HG03039 (cell line): Measurements from ENCODE around the gene AP2B1.
"Not testable (repeated sequence)": the region's sequence is repeated elsewhere in the genome, so short reads cannot be mapped to it uniquely, and the experiment has no call there.

Experiments
- ATAC-seq: cut with Tn5 transposase; IDR thresholded peaks from one replicate; pipeline ENCODE4 v1.9.1; 2021; ENCODE audit warnings: mild to moderate bottlenecking, moderate library complexity; ENCODE audit not compliant: unreplicated experiment

AP2B1 gene

DNA sequence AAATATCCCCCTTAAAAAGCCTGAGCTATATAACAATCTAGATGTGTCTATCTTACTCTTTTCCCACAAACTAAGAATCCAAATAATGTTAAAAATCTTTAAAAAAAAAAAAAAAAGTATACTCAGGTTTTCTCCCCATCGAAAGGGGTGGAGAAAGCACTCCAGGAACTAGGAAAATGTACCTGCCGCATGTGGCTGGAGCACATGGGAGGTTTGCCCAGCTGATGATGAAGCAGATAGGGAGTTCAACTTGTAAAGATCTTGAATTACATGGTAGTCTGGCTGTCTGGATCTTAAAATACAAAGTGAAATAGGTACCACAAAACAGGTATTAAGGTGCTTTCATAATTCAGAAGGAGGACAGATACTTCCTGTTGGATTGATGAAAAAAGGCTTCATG is 17.7 kb upstream of the AP2B1 start:
- ATAC-seq = no peak

DNA sequence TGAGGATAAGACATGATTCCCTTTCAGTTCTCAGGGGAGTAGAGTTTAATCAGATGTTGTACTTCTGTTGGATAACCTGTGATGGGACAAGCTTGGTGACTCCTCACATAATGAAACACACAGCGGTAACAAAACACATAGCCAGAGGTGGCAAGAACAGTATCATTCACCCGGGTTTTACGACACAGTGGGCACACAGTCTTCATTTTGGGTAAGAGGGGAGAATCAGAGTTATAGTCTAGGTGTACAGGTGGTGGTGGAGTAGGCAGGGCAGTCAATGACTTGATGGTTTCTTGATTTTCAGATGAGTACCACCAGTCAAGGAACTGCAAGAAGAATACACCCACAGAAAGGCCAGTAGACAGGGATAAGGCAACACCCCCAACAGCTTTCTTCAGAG is 11.4 kb upstream of the AP2B1 start:
- no peak for ATAC-seq

DNA sequence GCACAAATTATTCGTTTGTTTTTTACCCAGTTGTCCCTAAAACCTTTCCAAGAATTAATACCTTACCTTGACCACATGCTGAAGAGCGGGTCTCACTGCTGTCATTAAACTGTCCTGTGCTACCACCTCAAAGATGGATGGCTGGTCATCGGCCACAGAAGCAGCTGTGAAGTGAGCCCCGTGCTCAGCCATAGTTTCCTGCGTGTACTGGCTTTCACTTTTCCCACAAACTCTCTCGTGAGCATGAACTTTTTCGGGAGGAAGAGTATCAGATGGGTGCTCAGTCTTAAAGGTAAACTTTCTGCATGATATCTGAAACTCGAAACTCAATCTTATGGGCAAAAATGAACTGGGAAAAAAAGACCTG is 9.3 kb upstream of the AP2B1 start:
- no peak for ATAC-seq

DNA sequence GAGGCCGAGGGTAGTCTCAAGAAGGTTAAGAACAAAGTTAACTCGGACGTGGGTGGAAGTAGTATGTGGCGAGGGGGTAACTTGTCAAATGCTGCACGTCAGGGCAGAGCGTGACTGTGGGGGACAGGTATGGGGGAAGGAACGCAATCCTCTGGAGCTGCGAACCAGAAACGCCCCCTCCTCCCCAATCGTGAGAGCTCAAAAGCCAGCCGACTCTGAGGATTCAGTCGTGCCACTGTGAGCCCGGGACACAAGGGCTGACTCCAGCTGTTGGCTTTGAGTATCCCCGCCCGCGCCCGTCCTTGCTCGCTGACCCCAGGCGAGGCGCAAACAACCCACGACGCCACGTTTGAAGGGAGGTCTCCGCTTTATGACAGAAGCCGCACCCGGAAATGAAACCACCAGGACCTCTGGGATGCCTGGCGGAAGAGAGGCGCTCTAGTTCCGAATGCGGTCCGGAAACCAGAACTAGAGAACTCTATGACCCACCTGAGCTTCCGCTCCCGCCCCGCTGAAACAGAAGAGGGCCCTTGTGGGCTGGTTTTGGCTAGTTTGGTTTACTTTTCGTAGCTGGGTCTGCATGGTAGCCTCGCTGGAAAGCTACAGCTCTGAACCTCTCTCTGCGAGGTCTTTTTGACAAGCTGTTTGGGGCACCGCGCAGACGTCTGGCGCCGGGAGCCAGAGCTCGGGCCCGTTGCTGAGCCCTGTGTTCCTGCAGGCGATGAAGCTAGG is 8.8 kb upstream of the AP2B1 start, which contains the start of gene PEX12:
PEX12 (minus strand) TSS at position 375 of the 732 bp plus-strand sequence. CDS start 550 bp downstream, outside the sequence.
- ATAC-seq = peak; percentile 76

DNA sequence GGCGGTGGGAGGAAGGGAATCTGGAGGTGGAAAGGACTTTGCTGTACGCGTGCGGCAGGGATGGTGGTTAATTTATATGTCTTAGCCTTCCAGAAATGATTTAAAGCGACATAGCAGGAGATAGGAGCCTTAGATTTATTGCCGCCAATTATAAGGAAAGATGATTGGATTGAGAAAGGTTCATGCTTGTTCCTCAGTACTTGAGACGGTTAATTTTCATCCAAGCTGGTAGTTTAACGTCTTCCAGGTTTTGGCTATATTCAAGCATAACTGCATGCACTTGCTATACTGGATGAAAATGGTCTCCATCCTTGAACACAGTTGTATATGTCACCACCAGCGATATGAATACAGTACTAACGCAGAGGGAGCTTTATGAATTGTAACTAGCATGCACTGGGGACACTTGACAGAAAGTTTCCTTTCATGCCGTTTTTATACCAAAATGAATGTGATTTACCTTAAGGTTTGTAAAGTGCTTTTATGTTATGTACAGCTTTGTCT is 8.1 kb upstream of the AP2B1 start:
- ATAC-seq = no peak

DNA sequence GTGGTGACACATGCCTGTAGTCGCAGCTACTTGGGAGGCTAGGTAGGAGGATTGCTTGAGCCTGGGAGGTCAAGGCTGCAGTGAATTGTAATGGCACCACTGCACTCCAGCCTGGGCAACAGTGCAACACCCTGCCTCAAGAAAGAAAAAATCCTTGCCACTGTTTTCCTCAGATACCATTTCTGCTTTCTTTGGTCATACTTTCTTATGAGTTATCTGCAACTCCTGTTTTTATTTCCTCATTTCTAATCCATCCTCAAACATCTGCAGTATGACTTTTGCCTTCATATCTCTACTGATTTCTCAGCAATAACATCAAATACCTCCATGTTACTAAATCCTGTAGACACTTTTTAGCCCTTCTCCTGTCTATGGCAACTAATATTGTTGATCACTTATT is 3.1 kb upstream of the AP2B1 start:
- no peak for ATAC-seq

DNA sequence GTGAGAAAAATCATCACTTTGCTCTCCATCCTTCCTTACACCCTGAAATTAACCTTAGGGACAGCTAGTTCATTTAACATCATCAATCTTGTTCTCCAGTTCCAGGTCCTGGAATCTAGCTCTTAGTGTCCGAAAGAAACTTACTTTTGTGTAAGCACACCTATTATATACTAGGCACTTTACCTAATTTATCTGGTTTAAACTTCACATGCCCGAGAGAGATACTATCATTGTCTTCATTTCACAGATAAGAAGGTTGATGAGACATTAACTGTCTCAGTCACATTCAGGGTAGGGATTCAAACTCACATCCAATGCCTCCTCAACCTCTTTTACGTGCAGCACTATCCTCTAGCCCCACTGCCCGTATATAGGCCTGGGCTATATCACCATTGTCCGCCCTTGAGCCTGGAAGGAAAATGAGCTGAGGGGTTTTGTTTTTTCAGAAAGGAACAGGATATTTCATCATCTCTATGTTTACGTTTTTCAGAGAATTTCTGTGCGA is 501 bp upstream of the AP2B1 start:
- ATAC-seq = peak; percentile 14

DNA sequence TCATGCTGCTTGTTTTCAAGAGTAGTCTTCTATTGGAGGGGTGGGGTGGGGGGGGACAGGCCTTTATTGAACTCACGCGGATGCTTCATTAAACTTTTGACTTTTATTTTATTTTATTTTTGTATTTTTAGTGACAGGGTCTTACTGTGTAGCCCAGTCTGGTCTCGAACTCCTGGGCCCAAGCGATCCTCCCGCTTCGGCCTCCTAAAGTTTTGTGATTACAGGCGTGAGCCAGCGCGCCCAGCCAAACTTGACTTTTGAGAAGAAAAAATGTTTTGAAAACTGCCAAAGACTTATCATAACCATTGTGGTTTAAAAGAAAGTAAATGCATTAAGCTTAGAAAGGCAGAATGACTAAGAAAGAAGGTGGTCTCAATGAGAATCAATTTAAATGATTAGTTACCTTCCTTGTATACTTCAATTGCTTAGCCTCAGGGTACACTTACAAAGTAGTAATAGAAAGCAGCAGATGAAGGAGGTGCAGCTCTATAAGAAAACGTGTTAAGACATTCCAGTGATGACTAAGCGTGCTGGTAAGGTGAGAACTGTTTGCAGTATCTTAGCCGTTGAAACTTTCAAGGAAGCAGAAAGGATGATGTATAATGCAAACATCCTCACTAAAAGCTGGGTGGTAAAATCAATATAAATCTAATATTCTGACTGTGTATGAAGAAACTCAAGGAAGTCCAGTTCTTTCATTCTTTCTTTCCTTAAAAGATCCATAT is 1.2 kb downstream of the AP2B1 start:
- ATAC-seq = no peak

DNA sequence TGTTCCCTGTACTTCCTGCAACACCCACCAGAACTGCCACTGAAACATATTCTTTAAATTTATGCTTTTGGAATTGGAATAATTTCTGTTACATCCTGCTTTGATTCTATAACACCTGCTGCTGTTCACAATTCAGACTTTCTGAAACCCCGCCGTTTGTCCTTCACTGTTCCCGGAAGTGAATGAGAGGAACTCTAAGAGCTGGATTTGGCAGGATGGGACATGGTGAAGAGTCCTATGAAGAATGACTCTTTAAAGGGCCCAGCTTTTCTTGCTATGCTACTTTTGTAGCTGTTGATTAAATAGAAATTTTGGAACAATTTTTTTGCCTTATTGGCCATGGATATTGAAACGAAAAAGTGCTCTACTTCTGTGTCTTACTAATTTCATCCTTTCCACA is 8.9 kb downstream of the AP2B1 start:
- ATAC-seq = no peak

DNA sequence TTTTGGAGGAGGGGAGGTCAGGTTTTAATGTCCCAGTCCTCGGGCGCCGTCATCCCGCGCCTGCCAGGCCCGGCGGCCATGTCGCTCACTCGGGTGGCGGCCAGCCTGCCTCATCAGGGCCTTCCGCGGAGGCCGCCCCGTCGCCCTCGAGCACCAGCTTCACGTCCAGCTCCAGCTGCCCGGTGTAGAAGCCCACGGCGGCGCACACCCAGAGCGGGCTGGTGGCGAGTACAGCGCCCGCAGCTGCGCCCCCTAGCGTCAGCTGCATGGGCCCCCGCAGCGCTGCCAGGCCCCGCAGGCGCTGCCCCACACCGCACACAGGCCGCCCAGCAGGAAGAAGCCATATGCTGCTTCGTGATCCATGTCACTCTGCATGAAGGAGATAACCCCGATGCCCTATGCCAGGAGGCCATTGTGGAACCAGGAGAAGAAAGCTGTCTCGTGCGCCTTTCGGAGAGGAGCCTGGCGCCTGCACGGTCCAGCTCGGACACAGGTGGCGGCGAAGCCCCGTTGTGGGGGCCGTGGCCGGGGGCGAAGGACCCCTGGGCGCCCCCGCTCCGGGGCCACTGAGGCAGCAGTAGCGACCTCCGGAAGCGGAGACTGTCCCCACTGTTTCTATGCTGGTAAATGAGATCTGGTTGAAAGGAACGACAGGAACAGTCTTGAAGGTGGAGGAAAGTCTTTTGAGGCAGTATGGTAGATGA is 9.6 kb downstream of the AP2B1 start:
- no peak for ATAC-seq

DNA sequence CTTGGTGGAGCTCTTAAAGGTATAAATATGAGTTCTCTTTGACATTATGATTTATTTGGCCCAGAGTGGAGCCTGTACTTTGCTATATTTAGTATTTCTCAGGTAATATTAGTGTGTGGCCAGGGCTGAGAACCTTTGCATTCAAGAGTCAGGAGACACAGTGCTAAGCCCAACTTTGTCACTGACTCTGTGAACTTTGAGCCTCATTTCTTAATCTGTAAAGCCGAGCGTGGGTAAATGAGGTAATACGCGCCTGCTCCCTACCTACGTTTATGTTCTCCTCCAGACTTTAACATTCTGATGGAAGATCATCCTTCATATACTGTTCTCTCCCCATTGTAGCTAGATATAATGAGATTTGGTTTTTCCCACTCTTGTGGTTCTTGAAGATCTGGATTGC is 10.5 kb downstream of the AP2B1 start:
- ATAC-seq = no peak

DNA sequence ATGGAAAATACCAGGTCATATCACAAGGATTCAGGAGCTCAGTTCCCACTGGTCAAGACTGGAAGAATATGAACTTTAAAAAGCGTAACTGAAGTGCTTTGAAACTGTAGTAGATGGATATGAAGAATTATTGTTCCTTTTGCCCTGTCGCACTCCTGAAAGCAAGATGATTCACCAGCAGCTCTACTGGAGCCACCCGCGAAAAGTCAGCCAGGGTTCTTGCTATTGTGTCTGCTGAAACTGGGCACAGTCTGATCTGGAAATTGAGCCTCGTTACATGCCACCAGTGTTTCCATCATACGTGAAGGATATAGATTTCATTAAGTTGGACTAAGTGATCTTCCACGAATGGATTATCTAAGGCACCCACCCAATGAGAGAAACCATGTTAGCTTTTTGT is 16.6 kb downstream of the AP2B1 start:
- ATAC-seq = no peak

DNA sequence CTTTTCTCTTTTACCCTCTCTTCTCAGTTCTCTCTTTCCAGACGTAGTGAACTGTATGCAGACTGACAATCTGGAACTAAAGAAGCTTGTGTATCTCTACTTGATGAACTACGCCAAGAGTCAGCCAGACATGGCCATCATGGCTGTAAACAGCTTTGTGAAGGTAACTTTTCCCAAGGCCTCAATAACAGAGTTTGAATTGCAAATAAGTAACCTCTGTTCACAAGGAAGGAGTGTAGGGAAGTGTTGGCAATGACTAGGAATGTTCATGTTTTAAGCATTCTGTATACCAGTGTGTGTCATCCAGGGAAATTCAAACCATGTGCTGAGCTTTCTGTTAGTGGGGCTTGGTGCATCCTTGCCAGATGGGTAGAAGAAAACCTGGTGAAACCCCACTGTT is 18.6 kb downstream of the AP2B1 start:
- no peak for ATAC-seq

DNA sequence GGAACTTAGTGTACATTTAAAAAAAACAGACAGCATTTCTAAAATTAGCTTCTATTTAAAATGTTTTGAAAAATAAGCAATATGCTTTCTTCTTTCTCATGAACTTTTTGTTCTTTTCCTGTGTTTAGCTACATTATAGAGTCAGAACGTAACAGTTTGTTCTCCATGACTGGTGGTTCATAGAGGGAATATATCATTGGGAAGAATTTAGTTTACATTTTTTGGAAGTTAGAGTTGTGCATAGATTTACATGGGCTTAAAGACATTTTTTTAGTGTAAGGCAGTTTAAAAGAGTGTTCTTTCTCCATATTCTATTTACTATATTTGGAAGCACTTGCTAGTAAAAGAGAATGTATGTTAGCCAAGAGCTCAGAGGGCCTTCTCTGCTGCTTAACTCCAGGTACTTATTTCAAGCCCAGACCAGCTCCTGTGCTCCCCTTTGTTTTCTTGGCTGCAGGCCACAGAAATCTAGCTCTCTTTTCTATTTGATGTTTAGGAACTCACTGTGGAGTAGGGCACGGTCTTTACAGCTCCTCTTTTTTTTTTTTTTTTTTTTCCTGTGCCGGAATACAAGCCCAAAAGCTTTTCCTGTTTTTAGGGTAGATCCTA is 20.2 kb downstream of the AP2B1 start:
- ATAC-seq = no peak

DNA sequence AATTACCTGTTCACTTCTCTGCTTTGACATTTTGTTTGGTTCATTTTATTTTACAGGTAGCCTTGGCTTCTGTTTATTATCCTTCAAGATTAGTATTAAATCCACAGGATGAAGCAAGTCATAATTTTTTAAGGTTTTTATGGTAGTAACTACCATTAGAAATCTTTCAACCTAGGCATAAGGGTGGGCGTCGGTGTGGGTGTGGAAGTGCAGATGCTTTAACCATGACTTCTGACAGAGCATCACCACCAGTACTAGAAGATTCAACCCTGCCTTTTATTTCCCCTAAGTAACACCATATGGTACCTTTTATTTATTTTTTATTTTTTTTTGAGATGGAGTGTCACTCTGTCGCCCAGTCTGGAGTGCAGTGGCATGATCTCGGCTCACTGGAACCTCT is 22.7 kb downstream of the AP2B1 start:
- ATAC-seq = no peak

DNA sequence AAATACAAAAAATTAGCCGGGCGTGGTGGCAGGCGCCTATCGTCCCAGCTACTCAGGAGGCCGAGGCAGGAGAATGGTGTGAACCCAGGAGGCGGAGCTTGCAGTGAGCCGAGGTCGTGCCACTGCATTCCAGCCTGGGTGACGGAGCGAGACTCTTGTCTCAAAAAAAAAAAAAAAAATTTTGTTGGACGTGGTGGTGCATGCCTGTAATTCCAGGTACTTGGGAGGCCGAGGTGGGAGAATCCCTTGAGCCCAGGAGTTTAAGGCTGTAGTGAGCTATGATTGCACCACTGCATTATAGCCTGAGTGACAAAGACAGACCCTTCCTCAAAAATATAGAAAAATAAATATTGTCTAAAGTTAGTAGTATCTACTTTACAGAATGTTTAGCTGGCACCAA is 23.6 kb downstream of the AP2B1 start:
- not testable (repeated sequence) for ATAC-seq

DNA sequence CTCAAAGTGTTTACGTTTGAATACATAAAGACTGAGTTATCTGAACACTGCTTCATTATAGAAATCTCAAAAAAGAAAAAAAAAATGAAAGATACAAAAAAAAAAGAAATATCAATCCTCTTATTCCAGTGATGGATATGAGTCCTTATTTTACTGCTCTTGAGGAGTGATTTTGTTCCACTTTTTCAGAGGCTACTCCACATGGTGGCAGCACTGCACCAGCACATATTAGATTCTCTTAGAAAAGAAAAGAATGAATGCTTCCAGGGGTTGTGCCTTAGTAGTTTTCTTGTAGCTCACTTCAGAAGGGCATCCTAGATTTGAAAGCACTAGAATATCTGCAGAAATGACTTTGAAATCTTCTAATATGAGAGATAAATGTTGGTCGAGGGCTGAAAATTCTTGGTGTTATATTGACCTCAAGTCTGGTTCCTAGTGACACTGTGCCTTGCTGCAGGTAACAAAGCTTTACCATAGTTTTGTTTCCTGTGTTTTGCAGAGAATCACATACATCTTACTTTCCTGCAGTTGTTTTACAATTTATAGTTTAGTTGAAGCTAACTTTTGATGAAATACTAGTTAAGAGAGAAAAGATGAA is 25.9 kb downstream of the AP2B1 start:
- ATAC-seq = no peak

DNA sequence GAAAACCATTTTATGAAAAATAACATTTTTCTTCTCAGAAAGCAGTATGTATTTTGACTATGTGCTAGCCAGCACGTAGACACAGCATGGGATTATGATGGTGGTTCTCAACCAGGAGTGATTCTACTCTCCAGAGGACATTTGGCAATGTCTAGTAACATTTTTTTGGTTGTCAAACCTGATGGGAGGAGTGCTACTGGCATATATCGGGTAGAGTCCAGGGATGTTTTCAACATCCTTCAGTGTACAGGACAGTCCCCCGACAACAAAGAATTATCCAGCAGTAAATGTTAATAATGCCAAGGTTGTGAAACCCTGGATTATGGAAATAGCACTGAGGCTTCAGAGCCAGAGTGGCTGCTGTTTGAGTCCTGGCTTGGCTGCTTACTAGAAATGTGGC is 27.7 kb downstream of the AP2B1 start:
- ATAC-seq = no peak

DNA sequence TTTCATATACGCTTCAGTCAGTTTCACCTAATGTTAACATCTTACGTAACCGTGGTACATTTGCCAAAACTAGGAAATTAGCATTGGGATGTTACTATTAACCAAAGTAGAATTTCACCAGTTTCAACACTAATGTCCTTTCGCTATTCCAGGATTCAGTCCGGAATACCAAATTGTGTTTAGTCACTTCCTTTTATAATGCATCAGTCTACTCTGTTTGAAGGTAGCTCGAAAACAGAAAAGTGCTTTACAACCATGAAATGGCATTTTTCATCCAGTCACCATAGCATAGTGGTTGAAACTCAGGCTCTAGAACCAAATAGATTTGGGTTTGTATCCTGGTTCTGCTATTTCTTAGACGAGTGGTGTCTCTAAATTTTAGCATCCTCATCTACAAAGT is 29.4 kb downstream of the AP2B1 start:
- ATAC-seq = no peak

DNA sequence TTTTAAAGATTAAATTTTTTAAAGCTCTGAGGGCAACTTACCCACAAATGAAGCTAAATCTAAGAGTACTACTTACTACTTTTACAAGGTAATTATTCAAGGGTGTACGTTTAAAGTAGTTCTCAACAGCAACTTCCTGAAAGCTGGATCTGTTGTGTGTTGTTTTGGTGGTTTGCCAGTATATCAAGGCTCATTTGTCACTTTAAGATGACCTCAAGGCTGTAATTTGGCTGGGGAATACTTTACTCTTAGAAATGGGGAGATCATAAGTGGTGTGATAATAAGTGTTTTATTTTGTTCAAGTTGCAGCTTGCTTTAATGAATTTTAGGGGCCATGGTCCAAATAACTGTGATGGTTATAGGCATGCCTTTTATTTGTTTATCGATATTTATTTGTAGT is 30.4 kb downstream of the AP2B1 start:
- ATAC-seq = no peak

DNA sequence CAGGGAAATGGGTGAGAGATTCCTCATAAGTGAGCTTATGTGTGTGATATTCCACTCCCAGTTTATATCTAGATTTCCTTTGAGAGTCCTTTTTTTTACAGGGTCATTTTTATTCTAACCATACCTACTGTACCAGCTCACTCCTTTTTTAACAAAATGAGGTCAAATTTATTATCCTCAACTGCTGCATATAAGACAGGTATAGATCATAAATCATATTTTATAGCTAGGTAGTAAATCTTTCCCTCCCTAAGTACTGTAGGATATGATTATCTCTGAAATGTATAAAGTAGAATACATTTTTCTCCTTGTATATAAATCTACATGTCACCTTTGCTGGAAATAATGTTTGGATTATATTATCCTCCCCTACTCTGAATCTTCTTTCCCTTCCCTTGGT is 31.5 kb downstream of the AP2B1 start:
- ATAC-seq = no peak
